CD14-positive monocyte (primary cell): ENCODE data around the gene POLH. TPM values are rescaled to one million over a fixed set of nuclear protein-coding genes. Genes with fewer than 3 reads are reported as not detected.
A peak's percentile ranks its signal among the peaks of the same experiment; 100 is the strongest.

Experiments used
- DNase-seq, 3 donors: peaks; one replicate each; pipeline ENCODE4 v3.0.0-alpha.2; 2011 to 2022
- H2AFZ ChIP-seq: 2 replicates; pipeline ENCODE4 v1.6.0; 2012; ENCODE audit warnings: mild to moderate bottlenecking, low read depth, low read length, inconsistent platforms; ENCODE audit not compliant: insufficient read depth, poor library complexity, severe bottlenecking
- H3K27ac ChIP-seq, 2 donors: 1 replicate in 1 of 2; 2 replicates in 1 of 2; pipeline ENCODE4 v1.5.1; 2012 to 2013; ENCODE audit warnings: low read length in 2 of 2, control low read depth in 1 of 2, inconsistent platforms in 1 of 2, low read depth in 1 of 2, mild to moderate bottlenecking in 1 of 2
- H3K27me3 ChIP-seq, 2 donors: one replicate each; pipeline versions ENCODE4 v1.6.0 to v1.6.1; 2011 to 2013; ENCODE audit warnings: low read length in 2 of 2; ENCODE audit not compliant: control insufficient read depth in 2 of 2, insufficient read depth in 2 of 2
- H3K36me3 ChIP-seq, 2 donors: replicated peaks in 1 of 2; 1 replicate in 1 of 2; 2 replicates in 1 of 2; pipeline versions ENCODE4 v1.5.1 to v1.6.1; 2012 to 2013; ENCODE audit warnings: low read length in 2 of 2, control low read depth in 1 of 2, inconsistent platforms in 1 of 2, mild to moderate bottlenecking in 1 of 2; ENCODE audit not compliant: insufficient read depth in 2 of 2, control insufficient read depth in 1 of 2
- H3K4me1 ChIP-seq, 2 donors: 1 replicate in 1 of 2; 2 replicates in 1 of 2; pipeline versions ENCODE4 v1.5.1 to v1.6.1; 2012 to 2013; ENCODE audit warnings: low read length in 2 of 2, control low read depth in 1 of 2, inconsistent platforms in 1 of 2, mild to moderate bottlenecking in 1 of 2, moderate library complexity in 1 of 2; ENCODE audit not compliant: insufficient read depth in 2 of 2, control insufficient read depth in 1 of 2
- H3K4me2 ChIP-seq: replicated peaks from 2 replicates; pipeline ENCODE3; 2012; ENCODE audit warnings: low read length, moderate library complexity, mild to moderate bottlenecking; ENCODE audit not compliant: poor library complexity, severe bottlenecking; ENCODE audit errors: extremely low read depth
- H3K4me3 ChIP-seq, 3 experiments: fragments of 200-600 bp in 1 of 3; sonication (generic) in 1 of 3; replicated peaks in 1 of 3; 1 replicate in 2 of 3; 2 replicates in 1 of 3; pipeline ENCODE4 v1.5.1; 2011 to 2013; ENCODE audit warnings: low read length in 3 of 3, mild to moderate bottlenecking in 3 of 3, control low read depth in 2 of 3, low read depth in 2 of 3, inconsistent platforms in 1 of 3, moderate library complexity in 1 of 3
- H3K79me2 ChIP-seq: 2 replicates; pipeline ENCODE4 v1.6.0; 2012; ENCODE audit warnings: mild to moderate bottlenecking, control low read depth, inconsistent platforms, low read length, moderate library complexity; ENCODE audit not compliant: insufficient read depth
- H3K9ac ChIP-seq: 2 replicates; pipeline ENCODE4 v1.6.0; 2017; ENCODE audit warnings: low read length, mild to moderate bottlenecking; ENCODE audit not compliant: insufficient read depth, poor library complexity, severe bottlenecking
- H3K9me3 ChIP-seq, 2 donors: replicated peaks in 1 of 2; 1 replicate in 1 of 2; 2 replicates in 1 of 2; pipeline versions ENCODE4 v1.5.1 to v1.6.1; 2012 to 2013; ENCODE audit warnings: low read length in 2 of 2, control low read depth in 1 of 2; ENCODE audit not compliant: control insufficient read depth in 1 of 2, insufficient read depth in 1 of 2
- H4K20me1 ChIP-seq: 2 replicates; pipeline ENCODE4 v1.6.0; 2012; ENCODE audit warnings: mild to moderate bottlenecking, low read length, control low read depth, moderate library complexity; ENCODE audit not compliant: insufficient read depth
- H3K27ac Mint-ChIP-seq, 7 donors: one replicate each; pipeline ENCODE4 v1.8.0; 2020; ENCODE audit warnings: mild to moderate bottlenecking in 7 of 7, mixed read lengths in 7 of 7, moderate library complexity in 6 of 7, inconsistent platforms in 2 of 7
- H3K27me3 Mint-ChIP-seq, 3 donors: one replicate each; pipeline ENCODE4 v1.8.0; 2021 to 2022; ENCODE audit warnings: low read depth in 3 of 3, mild to moderate bottlenecking in 3 of 3, mixed read lengths in 3 of 3, moderate library complexity in 3 of 3, inconsistent platforms in 1 of 3
- H3K36me3 Mint-ChIP-seq, 2 donors: one replicate each; pipeline ENCODE4 v1.8.0; 2020; ENCODE audit warnings: mixed read lengths in 2 of 2, inconsistent platforms in 1 of 2, mild to moderate bottlenecking in 1 of 2
- H3K4me1 Mint-ChIP-seq: one replicate; pipeline ENCODE4 v1.8.0; 2020; ENCODE audit warnings: mild to moderate bottlenecking, mixed read lengths
- H3K4me3 Mint-ChIP-seq, 2 donors: one replicate each; pipeline ENCODE4 v1.8.0; 2020; ENCODE audit warnings: mild to moderate bottlenecking in 2 of 2, mixed read lengths in 2 of 2, moderate library complexity in 1 of 2
- H3K9me3 Mint-ChIP-seq, 7 donors: one replicate each; pipeline ENCODE4 v1.8.0; 2020 to 2022; ENCODE audit warnings: mixed read lengths in 7 of 7, mild to moderate bottlenecking in 6 of 7, moderate library complexity in 6 of 7, inconsistent platforms in 2 of 7
- CTCF ChIP-seq: fragments of 200-600 bp; IDR thresholded peaks from one replicate; pipeline ENCODE4 v1.8.0; 2022; ENCODE audit warnings: antibody characterized with exemption, mild to moderate bottlenecking
- WGBS: methylation state at CpG from one replicate; pipeline ENCODE4 v1.1.5; 2013; ENCODE audit warnings: missing lambda C conversion rate; ENCODE audit not compliant: insufficient coverage; 5-methylcytosine and 5-hydroxymethylcytosine counted together
- intact Hi-C, 2 donors: fragments of 100-400 bp; cut with micrococcal nuclease; formaldehyde crosslinking; loops; one replicate each; pipeline versions ENCODE4 v1.15.0 to v1.15.1; 2023
- polyA plus RNA-seq, 3 donors: library from polyadenylated mRNA; depleted of rRNA in 1 of 3; unstranded in 2 of 3; stranded (reverse) in 1 of 3; fragments of 300-500 nt in 2 of 3; fragments of >200 nt in 1 of 3; fragmentation: Illumina TruSeq in 2 of 3; gene quantifications; 1 replicate in 2 of 3; 2 replicates in 1 of 3; pipeline ENCODE4 v1.2.3, GENCODE V29; 2012 to 2021

Gene POLH
- polyA plus RNA-seq, 3 donors, result 2.0 to 2.6 (median 2.1) TPM

GRCh38 chr6:43628393-43629103, 52.6 kb downstream of the POLH start:
- H3K27me3 ChIP-seq, result no peaks in the 10 kb centered on the region
- H3K36me3 ChIP-seq, result peaks cover 27% of the 10 kb centered on the region in 2 donors
- intact Hi-C loops, result loop anchor here (5.0 kb wide), 2 partner anchors 51 to 619 kb away; partner anchors contain the start of genes HSP90AB1 (in 1 of the 2), POLH (in 1 of the 2) and XPO5 (in 1 of the 2)
- peaks cover 33% of the 10 kb centered on the region for H3K79me2 ChIP-seq
- peak in 2 of 3 donors; percentile 7 to 28 for DNase-seq
- peaks cover 0 to 1% (median 0%) of the 10 kb centered on the region in 3 donors for H3K27me3 Mint-ChIP-seq
- H3K4me3 Mint-ChIP-seq, result peak overlapping the region; percentile 93 to 96
- H3K9ac ChIP-seq, result peak overlapping the region; percentile 85
- H3K4me3 ChIP-seq, result peak overlapping the region; percentile 95 to 99 (median 98)
- peak overlapping the region; percentile 93 to 99 (median 98) for H3K27ac Mint-ChIP-seq
- H3K9me3 ChIP-seq, result no peaks in the 10 kb centered on the region
- peak overlapping the region; percentile 86 for H3K4me2 ChIP-seq
- no peaks in the 10 kb centered on the region for H3K9me3 Mint-ChIP-seq
- H2AFZ ChIP-seq, result peak overlapping the region; percentile 75
- peak overlapping the region; percentile 75 to 94 for H3K27ac ChIP-seq
- H3K4me1 Mint-ChIP-seq, result peaks cover 43% of the 10 kb centered on the region
- peaks cover 32% of the 10 kb centered on the region for H4K20me1 ChIP-seq
- peaks cover 51 to 58% of the 10 kb centered on the region in 2 donors for H3K4me1 ChIP-seq
- TF ChIP-seq CTCF, result no peak
- H3K36me3 Mint-ChIP-seq, result peaks cover 28 to 34% of the 10 kb centered on the region in 2 donors
- 0% methylated on average over 5 of the region's 25 CpGs for WGBS

GRCh38 chr6:43629104-43629504, 53.1 kb downstream of the POLH start, which contains the start of gene GTPBP2:
GTPBP2 (minus strand) TSS chr6:43629264; CDS start chr6:43629162, 102 bp downstream.
- Mint-ChIP-seq H3K27me3 (no peaks in the 10 kb centered on the region), H3K4me3 (peak within 1 kb of the TSS; percentile 93 to 96), H3K9me3 (no peaks in the 10 kb centered on the region), H3K36me3 (peaks cover 22 to 28% of the 10 kb centered on the region in 2 donors), H3K27ac (peak within 1 kb of the TSS; percentile 94 to 100 (median 99)), H3K4me1 (peaks cover 46% of the 10 kb centered on the region)
- peak within 1 kb of the TSS; percentile 94 to 95 for H3K27ac ChIP-seq
- H2AFZ ChIP-seq, result peak within 1 kb of the TSS; percentile 86
- H3K4me2 ChIP-seq, result peak within 1 kb of the TSS; percentile 86
- peaks cover 21 to 22% of the 10 kb centered on the region in 2 donors for H3K36me3 ChIP-seq
- intact Hi-C loops, result loop anchor here (5.0 kb wide), 2 partner anchors 52 to 618 kb away; partner anchors contain the start of genes HSP90AB1 (in 1 of the 2), POLH (in 1 of the 2) and XPO5 (in 1 of the 2)
- H3K27me3 ChIP-seq, result no peaks in the 10 kb centered on the region
- H3K9ac ChIP-seq, result peak within 1 kb of the TSS; percentile 85
- peaks cover 26% of the 10 kb centered on the region for H4K20me1 ChIP-seq
- peaks cover 51 to 60% of the 10 kb centered on the region in 2 donors for H3K4me1 ChIP-seq
- no peaks in the 10 kb centered on the region for H3K9me3 ChIP-seq
- WGBS, result 0% methylated on average over 29 of the region's 46 CpGs
- TF ChIP-seq CTCF, result no peak
- peak; percentile 97 to 98 (median 97) for DNase-seq
- H3K79me2 ChIP-seq, result peaks cover 33% of the 10 kb centered on the region
- H3K4me3 ChIP-seq, result peak within 1 kb of the TSS; percentile 95 to 99 (median 98)
